HepG2 (cell line): ENCODE results near the gene REPIN1. TPM values are rescaled to one million over a fixed set of nuclear protein-coding genes. Genes with fewer than 3 reads are reported as not detected.

Source experiments
- AGO1 ChIP-seq: fragments of 200-400 bp; formaldehyde crosslinking; IDR thresholded peaks from 2 replicates; pipeline ENCODE4 v1.6.1; 2017; ENCODE audit warnings: mild to moderate bottlenecking, low read depth, low read length, moderate library complexity; ENCODE audit not compliant: poor library complexity, severe bottlenecking
- DRAP1 ChIP-seq: IDR thresholded peaks from 2 replicates; pipeline ENCODE4 v1.6.1; 2016; ENCODE audit warnings: missing genetic modification reagents, missing compliant biosample characterization
- HMGXB4 ChIP-seq, 2 experiments: sonication (generic) in 1 of 2; formaldehyde crosslinking in 1 of 2; IDR thresholded peaks; 2 replicates each; pipeline versions ENCODE4 v1.4.0 to v1.6.1; 2018 to 2020; ENCODE audit warnings: missing genetic modification reagents in 2 of 2, borderline replicate concordance in 1 of 2, low read depth in 1 of 2, mild to moderate bottlenecking in 1 of 2, missing biosample characterization in 1 of 2
- HNF4A ChIP-seq: sonication (generic); formaldehyde crosslinking; IDR thresholded peaks from 2 replicates; pipeline ENCODE4 v1.4.0; 2020; ENCODE audit warnings: missing genetic modification reagents
- KLF13 ChIP-seq: sonication (generic); formaldehyde crosslinking; IDR thresholded peaks from 2 replicates; pipeline ENCODE4 v1.4.0; 2020; ENCODE audit warnings: mild to moderate bottlenecking, missing genetic modification reagents
- KLF6 ChIP-seq: IDR thresholded peaks from 2 replicates; pipeline ENCODE4 v1.8.0; 2016; ENCODE audit warnings: missing biosample characterization, missing genetic modification reagents
- MXD4 ChIP-seq: IDR thresholded peaks from 2 replicates; pipeline ENCODE4 v1.6.1; 2016; ENCODE audit warnings: mild to moderate bottlenecking, missing biosample characterization, missing genetic modification reagents
- PAX8 ChIP-seq: sonication (generic); formaldehyde crosslinking; IDR thresholded peaks from 2 replicates; pipeline ENCODE4 v1.8.0; 2022; ENCODE audit warnings: mild to moderate bottlenecking, missing genetic modification reagents, borderline replicate concordance
- PCBP2 ChIP-seq: fragments of 200-400 bp; formaldehyde crosslinking; optimal IDR thresholded peaks from 2 replicates; pipeline ENCODE3; 2018; ENCODE audit warnings: low read length, low read depth; ENCODE audit not compliant: poor library complexity, severe bottlenecking
- POLR2AphosphoS5 ChIP-seq: IDR thresholded peaks from 2 replicates; pipeline ENCODE4 v1.6.1; 2012; ENCODE audit warnings: low read depth, low read length
- POLR2G ChIP-seq: fragments of 200-400 bp; formaldehyde crosslinking; IDR thresholded peaks from 2 replicates; pipeline ENCODE4 v1.6.1; 2018; ENCODE audit warnings: mild to moderate bottlenecking, low read depth, low read length, moderate library complexity
- RARA ChIP-seq: IDR thresholded peaks from 2 replicates; pipeline ENCODE4 v1.6.1; 2016; ENCODE audit warnings: missing genetic modification reagents, missing compliant biosample characterization
- RCOR2 ChIP-seq: IDR thresholded peaks from 2 replicates; pipeline ENCODE4 v1.6.1; 2016; ENCODE audit warnings: missing biosample characterization, missing genetic modification reagents
- RFX3 ChIP-seq: IDR thresholded peaks from 2 replicates; pipeline ENCODE4 v1.6.1; 2016; ENCODE audit warnings: missing biosample characterization, missing genetic modification reagents
- SYNCRIP ChIP-seq: fragments of 200-400 bp; formaldehyde crosslinking; IDR thresholded peaks from 2 replicates; pipeline ENCODE4 v1.6.1; 2018; ENCODE audit warnings: mild to moderate bottlenecking, low read depth, low read length; ENCODE audit not compliant: insufficient read depth
- TFAP4 ChIP-seq: sonication (generic); IDR thresholded peaks from 2 replicates; pipeline ENCODE4 v1.6.1; 2016; ENCODE audit warnings: low read depth, borderline replicate concordance
- TFE3 ChIP-seq: IDR thresholded peaks from 2 replicates; pipeline ENCODE4 v1.6.1; 2016
- ZBTB7B ChIP-seq: sonication (generic); formaldehyde crosslinking; IDR thresholded peaks from 2 replicates; pipeline ENCODE4 v1.4.0; 2020; ENCODE audit warnings: missing genetic modification reagents
- ZBTB8A ChIP-seq: sonication (generic); formaldehyde crosslinking; IDR thresholded peaks from 2 replicates; pipeline ENCODE4 v1.4.0; 2020; ENCODE audit warnings: mild to moderate bottlenecking, low read depth, missing genetic modification reagents, borderline replicate concordance
- ZNF281 ChIP-seq: sonication (generic); formaldehyde crosslinking; IDR thresholded peaks from 2 replicates; pipeline ENCODE4 v1.4.0; 2020; ENCODE audit warnings: missing genetic modification reagents, borderline replicate concordance
- ZNF343 ChIP-seq: sonication (generic); formaldehyde crosslinking; IDR thresholded peaks from 2 replicates; pipeline ENCODE4 v1.4.0; 2020; ENCODE audit warnings: mild to moderate bottlenecking, missing genetic modification reagents
- ZNF44 ChIP-seq: sonication (generic); formaldehyde crosslinking; IDR thresholded peaks from 2 replicates; pipeline ENCODE4 v1.5.1; 2020; ENCODE audit warnings: mild to moderate bottlenecking, missing genetic modification reagents
- ZNF713 ChIP-seq: sonication (generic); formaldehyde crosslinking; IDR thresholded peaks from 2 replicates; pipeline ENCODE4 v1.4.0; 2020; ENCODE audit warnings: mild to moderate bottlenecking, missing genetic modification reagents
- ZNF839 ChIP-seq: sonication (generic); formaldehyde crosslinking; IDR thresholded peaks from 2 replicates; pipeline ENCODE4 v1.4.0; 2020; ENCODE audit warnings: missing genetic modification reagents, mild to moderate bottlenecking, borderline replicate concordance
- polyA plus RNA-seq, 8 experiments: library from polyadenylated mRNA; depleted of rRNA in 3 of 8; stranded (reverse) in 7 of 8; unstranded in 1 of 8; fragments of >200 nt; fragmentation: Illumina TruSeq in 4 of 8; extraction: Trizol in 4 of 8; gene quantifications; 2 replicates each; pipeline versions ENCODE4 v1.2.1 to v1.2.3, GENCODE V29; 2011 to 2016; ENCODE audit warnings: low read depth in 4 of 8, missing spikeins in 1 of 8, mixed read lengths in 1 of 8; ENCODE audit not compliant: insufficient read depth in 1 of 8
- total RNA-seq, 5 experiments: library from RNA; depleted of rRNA; stranded (reverse); fragments of >200 nt; fragmentation: Illumina TruSeq; extraction: Trizol; gene quantifications; 2 replicates each; pipeline ENCODE4 v1.2.3, GENCODE V29; 2016; ENCODE audit warnings: low read depth in 1 of 5

Gene REPIN1
- total and polyA plus RNA-seq, 2 of the 13 experiments (the other 11 are each of a cell fraction or from before 2014, with no cell fraction given) = 69.9 to 108 TPM

GRCh38 chr7:150324373-150324961, 44.2 kb upstream of the REPIN1 start (continued):
- TF ChIP-seq SYNCRIP (no peak), KLF13 (CRISPR knock-in tag) (no peak), KLF6 (CRISPR knock-in tag) (no peak), ZNF839 (CRISPR knock-in tag) (no peak), HNF4A (CRISPR knock-in tag) (peak; percentile 62), DRAP1 (CRISPR knock-in tag) (peak; percentile 40; the same call in 1 of the 2 replicates), AGO1 (no peak), PCBP2 (no peak), ZNF713 (CRISPR knock-in tag) (no peak), TFE3 (CRISPR knock-in tag) (no peak), ZNF44 (CRISPR knock-in tag) (no peak), ZNF281 (0 out of 2 replicates have a peak, but pooled peaks have one; percentile 24), RCOR2 (CRISPR knock-in tag) (no peak), POLR2AphosphoS5 (peak; percentile 43; the same call in 1 of the 2 replicates), HMGXB4 (CRISPR knock-in tag; IDR thresholded peaks at IDR 0.05; ENCODE audit: borderline replicate concordance in 1 of 2, low read depth in 1 of 2) (no peak), TFAP4 (no peak), ZBTB8A (CRISPR knock-in tag) (no peak), ZBTB7B (CRISPR knock-in tag) (no peak), ZNF343 (CRISPR knock-in tag) (no peak), POLR2G (peak; percentile 56), RARA (no peak), RFX3 (no peak), PAX8 (CRISPR knock-in tag) (no peak), MXD4 (CRISPR knock-in tag) (no peak)
